Adrenal gland (tissue), 5 donors: ENCODE results near the gene PSMD5.

Experiments used
- POLR2A ChIP-seq, 2 donors: fragments of 450-650 bp; IDR thresholded peaks; one replicate each; pipeline ENCODE4 v1.6.1; 2017; ENCODE audit warnings: antibody characterized with exemption in 2 of 2, mild to moderate bottlenecking in 2 of 2, moderate library complexity in 1 of 2
- TF ChIP-seq, protein P1 (sequence below), 6 experiments: fragments of 450-650 bp in 4 of 6; fragments of 200-600 bp in 2 of 6; sonication (generic) in 1 of 6; IDR thresholded peaks; 1 replicate in 5 of 6; 2 replicates in 1 of 6; pipeline versions ENCODE4 v1.5.1 to v1.8.0; 2016 to 2021; ENCODE audit warnings: antibody characterized with exemption in 6 of 6, mild to moderate bottlenecking in 2 of 6, moderate library complexity in 1 of 6
- donor health status: DM: no; HTN: no; CAD: no.

- TF ChIP-seq, protein P1, sequence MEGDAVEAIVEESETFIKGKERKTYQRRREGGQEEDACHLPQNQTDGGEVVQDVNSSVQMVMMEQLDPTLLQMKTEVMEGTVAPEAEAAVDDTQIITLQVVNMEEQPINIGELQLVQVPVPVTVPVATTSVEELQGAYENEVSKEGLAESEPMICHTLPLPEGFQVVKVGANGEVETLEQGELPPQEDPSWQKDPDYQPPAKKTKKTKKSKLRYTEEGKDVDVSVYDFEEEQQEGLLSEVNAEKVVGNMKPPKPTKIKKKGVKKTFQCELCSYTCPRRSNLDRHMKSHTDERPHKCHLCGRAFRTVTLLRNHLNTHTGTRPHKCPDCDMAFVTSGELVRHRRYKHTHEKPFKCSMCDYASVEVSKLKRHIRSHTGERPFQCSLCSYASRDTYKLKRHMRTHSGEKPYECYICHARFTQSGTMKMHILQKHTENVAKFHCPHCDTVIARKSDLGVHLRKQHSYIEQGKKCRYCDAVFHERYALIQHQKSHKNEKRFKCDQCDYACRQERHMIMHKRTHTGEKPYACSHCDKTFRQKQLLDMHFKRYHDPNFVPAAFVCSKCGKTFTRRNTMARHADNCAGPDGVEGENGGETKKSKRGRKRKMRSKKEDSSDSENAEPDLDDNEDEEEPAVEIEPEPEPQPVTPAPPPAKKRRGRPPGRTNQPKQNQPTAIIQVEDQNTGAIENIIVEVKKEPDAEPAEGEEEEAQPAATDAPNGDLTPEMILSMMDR (IDR thresholded peaks at IDR 0.05) = no peak
- TF ChIP-seq POLR2A (IDR thresholded peaks at IDR 0.05) = no peak
Observed at GRCh38 chr9:120886490-120886967, 43.8 kb upstream of the PSMD5 start.
